ENCODE results near the gene IFT122. TPM values are rescaled to one million over a fixed set of nuclear protein-coding genes. Genes with fewer than 3 reads are reported as not detected.
"Not testable (repeated sequence)": the region's sequence is repeated elsewhere in the genome, so short reads cannot be mapped to it uniquely, and the experiment has no call there.

The IFT122 gene
- total RNA-seq, 2 experiments from 2014 or later, result 21.5 to 25.5 TPM

GRCh38 chr3:129493206-129493605 is 53.2 kb downstream of the IFT122 start:
- H3K4me3 Mint-ChIP-seq, result no peak overlapping the region
- no peak for DNase-seq
- peaks cover 2% of the 10 kb centered on the region for H3K36me3 Mint-ChIP-seq
- H3K27ac Mint-ChIP-seq, result no peak overlapping the region
- intact Hi-C loops (cut with micrococcal nuclease), result loop anchor here (5.0 kb wide), 1 partner anchor 134 kb away; no protein-coding TSS in a partner anchor
- no peaks in the 10 kb centered on the region for H3K9me3 Mint-ChIP-seq
- no peaks in the 10 kb centered on the region for H3K27me3 Mint-ChIP-seq
- POLR2A ChIA-PET, result interaction anchor here (0.6 kb wide), 1 partner anchor 378 kb away, joined by 3 read pairs; no protein-coding TSS in a partner anchor
- no peaks in the 10 kb centered on the region for H3K4me1 Mint-ChIP-seq (ENCODE audit: low read depth)
- CTCF ChIA-PET, result interaction anchor here (1.0 to 2.3 kb wide), 5 partner anchors 135 to 510 kb away, joined by 3 to 10 read pairs (median 4); no protein-coding TSS in a partner anchor

DNA sequence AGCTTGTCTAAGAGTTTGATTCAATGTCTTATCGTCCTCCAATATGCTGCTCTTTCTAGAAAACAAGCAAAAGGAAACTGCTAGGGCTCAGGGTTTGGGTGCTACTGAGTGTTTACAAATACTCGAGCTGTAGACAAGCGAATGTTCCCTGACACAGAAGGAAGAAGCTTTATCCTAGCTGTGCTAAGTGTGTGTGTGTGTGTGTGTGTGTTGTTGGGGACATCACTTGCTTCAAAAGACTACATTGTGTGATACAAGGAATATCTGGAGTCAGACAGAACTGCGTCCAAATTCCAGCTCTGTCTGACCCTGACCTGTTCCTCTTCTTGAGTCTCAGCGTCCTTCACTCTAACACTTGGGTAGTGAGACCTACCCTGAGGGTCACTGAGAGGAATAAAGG is 54.5 kb downstream of the IFT122 start:
- H3K9me3 Mint-ChIP-seq; H3K4me1 Mint-ChIP-seq (ENCODE audit: low read depth); H3K27ac Mint-ChIP-seq; DNase-seq; H3K36me3 Mint-ChIP-seq; H3K27me3 Mint-ChIP-seq; H3K4me3 Mint-ChIP-seq; POLR2A ChIA-PET; CTCF ChIA-PET: not testable (repeated sequence)
- intact Hi-C loops (cut with micrococcal nuclease), result loop anchor here (5.0 kb wide), 1 partner anchor 133 kb away; no protein-coding TSS in a partner anchor

DNA sequence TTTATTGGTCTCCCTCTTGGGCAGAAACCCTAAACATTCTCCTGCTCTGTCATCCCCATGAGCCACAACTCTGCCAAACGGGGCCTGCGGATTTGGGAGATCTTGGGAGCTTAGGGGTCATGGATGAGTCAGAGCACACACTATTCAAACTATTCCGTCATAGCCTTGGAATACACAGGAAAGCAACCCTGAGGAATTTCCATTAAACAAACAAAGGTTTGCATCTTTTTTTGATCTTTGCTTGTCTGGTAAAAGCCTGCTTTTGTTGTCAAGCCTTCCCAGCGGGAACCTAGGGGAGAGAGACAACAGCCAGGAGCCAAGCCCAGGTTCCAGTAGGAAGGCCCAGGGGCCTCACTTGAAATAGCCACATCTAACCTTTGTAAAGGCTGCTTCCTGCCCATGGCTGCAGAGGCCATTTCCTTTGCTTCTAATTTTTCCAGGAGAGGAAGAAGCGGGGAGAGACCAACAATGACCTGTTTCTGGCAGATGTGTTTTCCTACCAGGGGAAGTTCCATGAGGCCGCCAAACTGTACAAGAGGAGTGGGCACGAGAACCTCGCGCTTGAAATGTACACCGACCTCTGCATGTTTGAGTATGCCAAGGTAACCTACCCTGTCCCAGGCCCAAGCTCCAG is 55.1 kb downstream of the IFT122 start:
- CTCF ChIA-PET; intact Hi-C loops (cut with micrococcal nuclease); POLR2A ChIA-PET: not testable (repeated sequence)

GRCh38 chr3:129497876-129498275 is 57.9 kb downstream of the IFT122 start:
- H3K9me3 Mint-ChIP-seq; POLR2A ChIA-PET; H3K4me1 Mint-ChIP-seq (ENCODE audit: low read depth); CTCF ChIA-PET; H3K36me3 Mint-ChIP-seq; H3K27me3 Mint-ChIP-seq; DNase-seq; H3K4me3 Mint-ChIP-seq; H3K27ac Mint-ChIP-seq; intact Hi-C loops (cut with micrococcal nuclease): not testable (repeated sequence)

More for the DNA sequence above, 55.1 kb downstream of the IFT122 start:
- not testable (repeated sequence) for DNase-seq; H3K9me3 Mint-ChIP-seq; H3K36me3 Mint-ChIP-seq; H3K27me3 Mint-ChIP-seq; H3K27ac Mint-ChIP-seq; H3K4me1 Mint-ChIP-seq (ENCODE audit: low read depth); H3K4me3 Mint-ChIP-seq

GRCh38 chr3:129498603-129499488 is 58.8 kb downstream of the IFT122 start:
- H3K36me3 Mint-ChIP-seq; H3K4me3 Mint-ChIP-seq; H3K27me3 Mint-ChIP-seq; CTCF ChIA-PET; H3K9me3 Mint-ChIP-seq; H3K4me1 Mint-ChIP-seq (ENCODE audit: low read depth); H3K27ac Mint-ChIP-seq; POLR2A ChIA-PET; intact Hi-C loops (cut with micrococcal nuclease); DNase-seq: not testable (repeated sequence)

GRCh38 chr3:129499604-129500333 is 59.7 kb downstream of the IFT122 start:
- DNase-seq; H3K27me3 Mint-ChIP-seq; H3K36me3 Mint-ChIP-seq; intact Hi-C loops (cut with micrococcal nuclease); POLR2A ChIA-PET; H3K27ac Mint-ChIP-seq; H3K4me1 Mint-ChIP-seq (ENCODE audit: low read depth); H3K4me3 Mint-ChIP-seq; H3K9me3 Mint-ChIP-seq: not testable (repeated sequence)
- CTCF ChIA-PET, result interaction anchor here (1.0 kb wide), 1 partner anchor 10 kb away, joined by 5 read pairs; no protein-coding TSS in a partner anchor

GRCh38 chr3:129500334-129500658 is 60.3 kb downstream of the IFT122 start:
- no peaks in the 10 kb centered on the region for H3K9me3 Mint-ChIP-seq
- no peaks in the 10 kb centered on the region for H3K4me1 Mint-ChIP-seq (ENCODE audit: low read depth)
- H3K27me3 Mint-ChIP-seq, result no peaks in the 10 kb centered on the region
- H3K27ac Mint-ChIP-seq, result no peak overlapping the region
- ChIA-PET CTCF (interaction anchor here (1.0 kb wide), 1 partner anchor 10 kb away, joined by 5 read pairs; no protein-coding TSS in a partner anchor), POLR2A (no interaction called here)
- intact Hi-C loops (cut with micrococcal nuclease), result no loop called here
- H3K36me3 Mint-ChIP-seq, result peaks cover 4% of the 10 kb centered on the region
- no peak overlapping the region for H3K4me3 Mint-ChIP-seq
- DNase-seq, result no peak

- POLR2A ChIA-PET, result no interaction called here
- Mint-ChIP-seq H3K4me1 (ENCODE audit: low read depth) (no peaks in the 10 kb centered on the region), H3K4me3 (no peak overlapping the region), H3K36me3 (peaks cover 3% of the 10 kb centered on the region), H3K9me3 (no peaks in the 10 kb centered on the region), H3K27ac (no peak overlapping the region), H3K27me3 (no peaks in the 10 kb centered on the region)
- CTCF ChIA-PET, result no interaction called here
- intact Hi-C loops (cut with micrococcal nuclease), result no loop called here
- no peak for DNase-seq
These were observed 61.6 kb downstream of the IFT122 start for GRCh38 chr3:129501630-129502029.

DNA sequence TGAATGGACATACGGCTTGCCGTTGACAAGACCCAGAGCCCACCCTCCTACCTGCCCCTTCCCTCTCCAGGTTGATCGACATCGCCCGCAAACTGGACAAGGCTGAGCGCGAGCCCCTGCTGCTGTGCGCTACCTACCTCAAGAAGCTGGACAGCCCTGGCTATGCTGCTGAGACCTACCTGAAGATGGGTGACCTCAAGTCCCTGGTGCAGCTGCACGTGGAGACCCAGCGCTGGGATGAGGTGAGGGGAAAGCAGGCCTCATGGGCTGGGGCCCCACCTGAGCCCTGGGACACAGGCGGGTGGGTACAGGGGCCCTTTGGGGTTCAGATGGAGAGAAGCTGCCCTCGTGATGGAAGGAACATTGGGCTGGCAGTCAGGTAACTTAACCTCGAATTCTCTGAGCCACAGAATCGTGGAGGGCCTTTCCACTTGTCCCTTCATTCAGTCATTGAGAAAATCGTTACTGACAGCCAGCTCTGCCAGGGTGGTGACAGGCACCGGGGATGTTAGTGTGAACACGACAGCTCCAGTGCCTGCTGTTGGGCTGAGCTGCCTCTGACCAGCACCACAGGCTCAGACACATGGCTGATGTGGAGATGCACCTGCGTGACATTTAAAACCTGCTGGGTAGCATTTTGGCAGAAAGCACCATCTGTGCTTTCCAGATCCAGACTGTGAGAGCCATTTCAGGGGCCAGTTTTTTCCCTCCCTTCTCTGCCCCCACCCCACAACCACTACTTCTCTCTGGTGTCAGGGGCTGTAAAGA is 62.8 kb downstream of the IFT122 start:
- H3K36me3 Mint-ChIP-seq, result peaks cover 7% of the 10 kb centered on the region
- H3K4me3 Mint-ChIP-seq, result no peak overlapping the region
- no peak overlapping the region for H3K27ac Mint-ChIP-seq
- ChIA-PET CTCF (interaction anchor here (1.2 kb wide), 1 partner anchor 13 kb away, joined by 4 read pairs; no protein-coding TSS in a partner anchor), POLR2A (no interaction called here)
- DNase-seq, result no peak
- intact Hi-C loops (cut with micrococcal nuclease), result no loop called here
- no peaks in the 10 kb centered on the region for H3K4me1 Mint-ChIP-seq (ENCODE audit: low read depth)
- H3K27me3 Mint-ChIP-seq, result no peaks in the 10 kb centered on the region
- H3K9me3 Mint-ChIP-seq, result no peaks in the 10 kb centered on the region

- H3K4me1 Mint-ChIP-seq (ENCODE audit: low read depth), result no peaks in the 10 kb centered on the region
- CTCF ChIA-PET, result interaction anchor here (1.2 kb wide), 1 partner anchor 13 kb away, joined by 4 read pairs; no protein-coding TSS in a partner anchor
- POLR2A ChIA-PET, result no interaction called here
- intact Hi-C loops (cut with micrococcal nuclease), result no loop called here
- peaks cover 7% of the 10 kb centered on the region for H3K36me3 Mint-ChIP-seq
- no peak overlapping the region for H3K4me3 Mint-ChIP-seq
- no peak for DNase-seq
- H3K27me3 Mint-ChIP-seq, result no peaks in the 10 kb centered on the region
- H3K27ac Mint-ChIP-seq, result no peak overlapping the region
- no peaks in the 10 kb centered on the region for H3K9me3 Mint-ChIP-seq
These were observed 63.7 kb downstream of the IFT122 start for GRCh38 chr3:129503471-129504291.

- H3K4me3 Mint-ChIP-seq, result no peak overlapping the region
- intact Hi-C loops (cut with micrococcal nuclease), result no loop called here
- H3K27ac Mint-ChIP-seq, result no peak overlapping the region
- H3K36me3 Mint-ChIP-seq, result peaks cover 9% of the 10 kb centered on the region
- POLR2A ChIA-PET, result no interaction called here
- no peaks in the 10 kb centered on the region for H3K9me3 Mint-ChIP-seq
- no peak for DNase-seq
- CTCF ChIA-PET, result no interaction called here
- no peaks in the 10 kb centered on the region for H3K27me3 Mint-ChIP-seq
- no peaks in the 10 kb centered on the region for H3K4me1 Mint-ChIP-seq (ENCODE audit: low read depth)
These were observed 64.6 kb downstream of the IFT122 start for GRCh38 chr3:129504471-129505100.
